ENCODE results near the gene HSPB8.
"Not testable (repeated sequence)": the region's sequence is repeated elsewhere in the genome, so short reads cannot be mapped to it uniquely, and the experiment has no call there.

HSPB8 gene

DNA sequence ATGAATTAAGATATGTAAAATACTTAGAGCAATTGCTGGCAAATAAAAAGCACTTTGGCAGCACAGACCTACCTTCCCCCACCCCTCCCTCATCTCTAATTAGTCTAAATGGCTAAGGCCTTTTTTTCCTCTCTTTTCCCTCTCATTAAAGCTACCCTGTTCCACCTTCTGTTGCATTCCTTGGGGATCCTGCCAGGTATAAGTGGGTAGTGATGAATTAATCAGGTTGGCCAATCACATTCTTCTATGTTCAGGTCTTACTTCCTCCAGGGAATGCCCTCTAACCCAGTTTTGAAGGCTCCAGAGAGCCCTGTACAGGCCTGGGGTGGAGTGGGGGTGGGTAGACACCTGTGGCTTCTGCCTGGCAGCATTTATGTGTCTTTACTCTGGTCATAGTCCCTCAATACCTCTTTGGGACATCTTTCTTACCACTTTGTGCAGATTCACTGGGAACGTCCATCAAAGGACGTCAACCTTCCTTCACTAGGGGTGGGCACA lies 28.4 kb downstream of the HSPB8 start:
- no peak for DNase-seq

DNA sequence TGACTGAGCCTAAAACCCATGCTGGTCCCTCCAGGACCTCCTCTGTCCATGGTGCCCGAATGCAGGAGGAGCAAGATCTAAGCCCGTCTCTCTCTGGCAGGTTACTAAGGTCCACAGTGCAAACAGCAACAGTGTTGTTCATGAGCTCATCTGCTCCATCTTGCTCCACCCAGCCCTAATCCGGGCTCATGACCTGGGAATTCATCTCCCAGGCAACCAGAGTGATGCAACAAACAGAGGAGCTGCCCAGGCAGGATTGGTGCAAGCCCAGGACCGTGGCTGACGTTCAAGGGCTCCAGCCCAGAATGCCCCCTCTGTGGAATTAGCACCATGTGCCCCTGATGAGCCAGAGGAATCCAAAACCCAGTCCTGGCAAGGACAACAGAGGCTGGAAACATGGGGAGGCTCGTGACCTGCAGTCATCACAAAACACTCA lies 29.9 kb downstream of the HSPB8 start:
- DNase-seq, result peak in 1 of 2 experiments; percentile 11

DNA sequence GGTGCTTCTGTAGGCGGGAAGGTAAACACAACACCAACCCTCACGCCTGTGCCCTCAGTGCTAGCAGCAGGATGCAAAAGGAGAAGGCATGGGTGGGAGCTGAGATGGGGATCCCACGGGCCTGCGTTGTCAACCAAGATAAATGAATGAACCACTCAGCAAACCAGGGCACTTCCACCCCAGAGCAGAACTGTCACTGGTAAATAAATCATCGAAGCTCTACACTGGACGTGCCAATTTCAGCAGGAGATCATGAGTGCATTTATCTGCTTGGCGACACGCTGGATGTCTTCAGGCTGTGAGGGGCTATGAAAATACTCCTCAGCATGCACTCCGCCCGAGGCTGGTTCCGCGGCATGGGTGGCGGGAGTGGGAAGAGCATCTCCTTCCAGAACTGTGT lies 33.2 kb downstream of the HSPB8 start:
- no peak for DNase-seq

DNA sequence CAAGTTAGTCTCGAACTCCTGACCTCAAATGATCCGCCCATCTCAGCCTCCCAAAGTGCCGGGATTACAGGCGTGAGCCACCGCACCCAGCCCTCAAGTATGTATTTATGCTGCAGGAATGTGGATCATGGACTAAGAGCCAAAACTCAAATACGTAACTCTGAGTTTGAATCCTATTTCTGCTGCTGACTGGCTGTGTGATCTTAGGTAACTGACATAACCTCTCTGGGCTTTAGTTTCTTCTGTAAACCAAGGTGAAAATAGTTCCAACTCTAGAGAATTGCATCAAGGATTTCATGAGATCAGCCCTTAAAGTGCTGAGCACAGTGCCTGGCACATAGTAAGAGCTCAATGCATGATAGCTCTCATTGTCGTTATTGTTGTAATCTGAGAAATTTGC lies 37.4 kb downstream of the HSPB8 start:
- no peak for DNase-seq

DNA sequence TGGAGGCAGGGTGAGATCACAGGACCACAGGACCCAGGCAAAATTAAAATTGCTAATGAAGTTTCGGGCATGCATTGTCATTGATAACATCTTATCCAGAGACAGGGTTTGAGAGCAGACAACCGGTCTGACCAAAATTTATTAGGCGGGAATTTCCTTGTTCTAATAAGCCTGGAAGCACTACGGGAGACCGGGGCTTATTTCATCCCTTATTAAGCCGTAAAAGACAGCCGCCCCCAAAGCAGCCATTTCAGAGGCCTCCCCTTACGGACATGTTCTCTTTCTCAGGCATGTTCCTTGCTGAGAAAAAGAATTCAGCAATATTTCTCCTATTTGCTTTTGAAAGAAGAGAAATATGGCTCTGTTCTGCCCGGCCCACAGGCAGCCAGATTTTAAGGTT lies 40.1 kb downstream of the HSPB8 start:
- DNase-seq, result not testable (repeated sequence)

DNA sequence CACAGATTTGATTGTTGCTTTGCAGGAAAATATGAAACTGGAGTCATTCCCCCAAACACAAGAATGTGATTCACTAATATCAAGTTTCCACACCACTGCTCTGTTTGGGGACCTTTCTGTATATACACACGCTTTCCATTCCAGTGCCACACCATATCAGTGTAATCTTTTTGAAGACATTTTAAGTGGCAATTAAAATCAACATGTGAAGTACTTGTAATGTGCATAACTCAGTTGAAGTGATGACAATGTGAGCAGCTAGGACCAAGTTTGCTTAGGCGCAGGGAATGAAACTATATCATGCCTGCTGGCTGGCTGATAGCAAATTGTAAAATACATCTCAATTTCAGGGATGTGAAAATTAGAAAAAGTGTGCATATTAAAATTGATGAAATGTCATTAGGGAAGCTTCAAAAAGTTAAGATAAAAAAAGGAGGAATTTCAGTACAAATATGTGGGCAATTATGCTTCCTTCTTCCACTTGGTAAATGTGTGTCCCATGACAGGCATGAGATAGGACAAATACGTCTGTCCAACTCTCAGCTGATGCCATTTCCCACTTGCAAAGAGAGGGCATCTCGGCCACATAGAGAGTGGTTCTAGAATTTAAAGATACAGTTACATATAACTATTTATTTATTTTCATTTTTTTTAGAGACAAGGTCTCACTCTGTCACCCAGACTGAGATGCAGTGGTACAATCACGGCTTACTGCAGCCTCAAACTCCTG lies 43.7 kb downstream of the HSPB8 start:
- no peak for DNase-seq

DNA sequence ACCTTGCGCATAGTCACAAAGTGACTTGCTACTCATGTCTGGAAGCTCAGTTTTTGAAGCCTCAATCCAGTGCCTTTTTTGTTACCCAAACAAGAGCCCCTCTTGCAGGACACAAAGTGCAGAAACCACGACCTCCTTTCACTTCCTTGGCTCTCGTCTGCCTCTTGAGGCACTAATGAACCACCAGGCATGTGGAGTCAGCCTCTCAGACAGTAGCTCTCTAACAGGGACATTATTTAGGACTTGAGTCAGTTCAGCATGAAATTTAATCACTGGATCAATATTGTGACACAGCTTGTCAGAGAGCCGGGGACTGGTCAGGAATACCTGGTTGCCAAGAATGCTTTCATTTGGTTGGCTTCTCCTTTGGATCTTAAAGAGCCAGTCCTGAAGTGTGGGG lies 46.7 kb downstream of the HSPB8 start:
- DNase-seq, result no peak

DNA sequence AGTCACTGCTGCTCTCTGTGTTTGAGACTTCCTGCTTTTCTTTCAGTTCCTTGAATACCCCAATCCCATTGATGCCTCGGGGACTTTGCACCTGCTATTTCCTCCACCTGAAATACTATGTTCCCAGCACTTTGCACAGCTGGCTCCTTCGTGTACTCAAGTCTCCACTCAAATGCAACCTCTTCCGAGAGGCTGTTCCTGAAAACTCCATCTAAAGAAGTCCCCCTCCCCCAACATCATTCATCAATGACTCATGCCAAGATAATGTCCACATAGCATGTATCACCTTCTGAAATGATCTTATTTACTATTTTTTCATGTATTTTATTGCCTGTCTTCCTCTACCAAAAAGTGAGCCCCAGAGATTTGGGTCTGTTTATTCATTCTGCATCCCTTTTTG lies 48.6 kb downstream of the HSPB8 start:
- no peak for DNase-seq

DNA sequence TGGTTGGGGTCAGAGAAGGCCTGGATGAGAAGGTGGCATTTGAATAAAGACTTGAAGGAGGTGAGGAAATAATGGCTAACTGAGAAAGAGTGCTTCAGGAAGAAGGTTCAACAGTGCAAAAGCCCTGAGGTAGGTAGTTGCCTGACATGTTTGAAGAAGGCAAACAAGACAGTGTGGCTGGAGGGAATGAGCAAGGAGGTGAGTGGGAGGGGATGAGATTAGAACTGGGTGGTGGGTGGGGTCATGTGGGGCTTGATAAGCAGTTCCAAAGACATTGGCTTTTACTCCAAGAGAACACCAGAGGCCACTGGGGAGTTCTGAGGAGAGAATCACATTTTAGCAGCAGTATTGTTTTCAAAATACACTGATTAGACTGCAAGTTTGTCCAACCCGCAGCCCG lies 50.5 kb downstream of the HSPB8 start:
- DNase-seq, result no peak

DNA sequence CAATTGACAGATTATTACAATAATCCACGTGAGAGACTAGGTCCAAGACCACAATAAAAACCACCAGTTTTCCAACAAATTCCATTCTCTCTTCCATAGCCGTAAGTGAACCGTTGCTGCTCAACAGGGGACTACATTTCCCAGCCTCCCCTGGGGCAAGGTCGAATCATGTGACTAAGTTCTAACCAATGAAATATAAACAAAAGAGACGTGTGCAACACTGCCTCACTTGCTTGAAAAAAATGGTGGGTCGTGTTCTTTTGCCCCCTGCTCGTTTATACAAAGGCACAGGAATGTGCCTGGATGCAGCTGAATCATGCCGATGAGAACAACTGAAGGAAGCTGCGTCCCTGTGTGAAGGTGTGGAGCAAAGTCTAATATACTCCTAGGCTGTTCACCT lies 51.1 kb downstream of the HSPB8 start:
- no peak for DNase-seq

DNA sequence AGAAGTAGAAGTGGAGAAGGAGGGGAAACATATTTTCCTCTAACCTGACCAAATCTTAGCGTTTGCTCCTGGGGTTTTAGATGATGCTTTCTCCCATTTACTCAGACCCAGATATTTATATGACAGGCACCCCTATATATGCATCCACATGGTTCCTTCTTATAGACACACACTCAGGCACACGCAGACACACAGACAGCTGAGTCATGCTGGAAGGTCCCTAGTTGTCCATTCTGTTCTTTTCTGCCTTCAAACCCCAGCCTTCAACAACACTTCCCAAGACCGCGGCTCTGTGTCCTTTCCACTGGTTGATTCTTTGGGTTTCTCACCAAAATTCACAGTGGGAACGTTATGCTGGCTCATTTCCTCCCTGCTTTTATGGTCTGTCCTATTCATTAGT lies 52.1 kb downstream of the HSPB8 start:
- DNase-seq, result no peak

DNA sequence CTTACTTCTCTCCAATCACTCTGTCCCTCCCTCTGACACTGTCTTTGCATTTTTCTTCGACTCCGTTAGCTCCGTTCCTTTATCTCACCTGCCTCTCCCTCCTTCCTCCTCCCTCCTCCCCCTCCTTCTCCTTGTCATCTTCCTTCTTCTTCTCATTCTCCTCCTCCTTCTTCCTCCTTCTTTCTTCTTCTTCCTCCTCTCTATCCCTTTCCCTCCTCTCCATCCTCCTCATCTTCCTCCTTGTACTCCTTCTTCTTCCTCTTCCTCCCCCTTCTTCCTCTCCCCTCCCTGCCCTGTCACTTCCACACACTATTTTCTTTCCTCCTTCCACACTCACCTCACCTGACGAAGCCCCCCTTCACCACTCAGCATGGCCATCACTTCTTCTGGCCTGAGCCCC lies 53.0 kb downstream of the HSPB8 start:
- no peak for DNase-seq

DNA sequence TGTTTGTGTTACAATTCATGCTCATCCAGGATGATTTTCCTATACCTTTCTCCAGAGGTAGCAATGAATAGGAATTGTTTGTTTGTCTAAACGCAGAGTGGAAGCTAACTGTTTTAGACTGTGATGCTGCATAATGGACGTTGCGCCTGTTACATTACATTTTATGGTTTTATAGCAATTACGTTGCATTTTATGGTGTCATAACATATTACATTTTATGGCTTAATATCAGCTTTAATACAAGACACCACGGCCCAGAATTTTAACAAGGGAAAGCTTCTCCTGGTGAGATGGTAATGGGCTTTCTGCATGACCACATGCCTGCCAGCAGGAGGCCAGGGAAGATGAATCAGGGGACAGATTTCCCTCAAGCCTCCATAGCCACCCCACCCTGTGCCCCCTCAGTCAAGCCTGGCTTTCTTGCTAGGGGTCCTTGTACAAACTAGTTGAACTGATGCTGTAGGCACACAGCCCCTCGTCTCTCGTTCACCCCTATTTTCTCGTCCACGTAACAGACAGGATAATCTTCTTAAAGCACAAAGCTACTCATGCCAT lies 56.5 kb downstream of the HSPB8 start:
- no peak for DNase-seq

DNA sequence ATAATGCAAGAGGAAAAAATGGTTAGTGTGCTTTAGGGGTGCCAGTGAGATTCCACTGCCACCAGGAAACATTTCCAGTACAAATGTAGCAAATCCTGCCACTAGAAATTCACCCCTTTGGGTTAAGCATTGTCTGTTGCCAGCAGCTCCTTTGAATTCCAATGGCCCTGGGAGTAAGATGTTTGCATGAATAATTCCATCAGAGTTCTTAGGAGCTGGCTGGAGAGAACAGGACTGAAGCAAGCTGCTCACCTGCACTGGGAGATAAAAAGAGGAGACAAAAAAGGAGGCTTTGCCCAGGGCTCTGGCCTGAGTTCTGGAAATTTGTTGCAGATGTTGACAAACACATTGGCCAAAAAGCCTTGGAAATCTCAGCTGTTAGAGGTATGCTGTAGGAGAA lies 57.6 kb downstream of the HSPB8 start:
- DNase-seq, result no peak

DNA sequence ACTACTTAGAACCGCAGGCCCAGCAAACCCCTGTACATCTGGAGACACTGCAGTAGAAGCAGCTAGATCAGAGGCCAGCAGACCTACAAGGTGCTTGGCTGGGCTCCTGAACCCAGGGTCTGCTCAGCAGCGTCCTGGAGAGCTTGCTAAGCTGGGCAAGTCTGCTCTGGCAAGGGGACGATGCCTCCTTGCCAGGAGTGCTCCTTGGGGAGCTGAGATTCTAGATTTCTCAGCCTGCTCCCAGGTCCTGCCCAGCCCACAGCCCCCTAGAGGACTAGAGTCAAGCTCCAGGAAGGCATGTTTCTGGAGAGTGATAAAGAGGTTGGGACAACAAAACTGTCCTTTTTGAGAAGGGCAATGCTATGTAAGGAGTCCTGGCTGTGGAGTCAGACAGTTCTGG lies 60.3 kb downstream of the HSPB8 start:
- DNase-seq, result no peak

DNA sequence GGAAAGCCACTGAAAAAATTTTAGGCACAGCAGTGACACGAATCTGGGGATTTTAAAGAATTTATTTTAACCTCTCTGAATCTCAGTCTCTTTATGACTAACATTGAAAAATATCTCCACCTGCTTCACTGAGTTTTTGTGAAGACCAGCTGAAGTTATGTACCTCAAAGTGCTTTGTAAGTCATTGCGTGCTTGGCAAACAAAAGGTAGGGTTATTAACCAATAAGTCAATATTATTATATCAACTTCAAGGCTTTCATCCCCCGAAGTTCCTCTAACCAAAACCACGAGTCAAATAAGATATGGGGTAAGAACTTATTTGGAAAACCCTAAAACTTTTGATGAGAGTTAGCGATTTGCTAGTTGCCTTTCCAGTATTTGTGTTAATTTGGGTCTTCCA lies 62.3 kb downstream of the HSPB8 start:
- DNase-seq, result no peak

DNA sequence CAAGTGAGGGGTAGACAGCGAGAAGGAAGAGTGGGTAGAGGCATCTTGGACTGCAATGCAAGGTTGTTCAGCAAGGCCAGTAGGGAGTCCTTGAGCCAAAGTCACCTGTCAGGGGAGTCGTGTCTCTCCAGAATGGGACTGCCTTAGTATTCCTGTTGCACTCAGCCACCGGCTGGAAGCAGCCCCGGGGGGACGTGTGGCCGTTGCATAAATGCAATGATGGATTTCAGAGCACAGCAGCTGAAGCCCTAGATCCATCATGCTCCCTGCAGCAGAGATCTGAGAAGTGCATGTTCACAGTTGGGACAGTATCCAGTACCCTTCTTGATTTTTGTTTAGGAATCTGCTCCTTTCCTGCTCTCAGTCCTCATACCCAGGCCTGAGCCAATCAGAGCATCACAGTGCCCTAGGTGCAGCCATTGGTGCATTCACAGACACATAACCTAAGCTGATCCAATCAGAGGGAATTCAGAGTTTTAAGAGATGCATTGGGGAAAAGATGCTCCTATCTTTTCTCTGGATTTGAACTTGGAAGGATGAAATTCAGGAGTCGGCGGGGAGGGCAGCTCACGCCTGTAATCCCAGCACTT lies 62.9 kb downstream of the HSPB8 start:
- no peak for DNase-seq
